HCT116 (cell line): Measurements from ENCODE around the gene KRTAP13-1. TPM values are rescaled to one million over a fixed set of nuclear protein-coding genes. Genes with fewer than 3 reads are reported as not detected.

ENCODE experiments used
- ATAC-seq: fragments of 200-7000 bp; cut with Tn5 transposase; 2 replicates; pipeline ENCODE4 v1.9.1; 2020; ENCODE audit warnings: mild to moderate bottlenecking, moderate library complexity
- BruUV-seq: library from RNA; stranded (reverse); fragments of 400-500 nt; replicated peaks from 2 replicates; lab custom pipeline; 2021; lab: Mats Ljungman, UMichigan
- CTCF ChIA-PET: fragments of 300-600 bp; sonication (Branson Sonifier 250); formaldehyde crosslinking; loops from one replicate; lab custom pipeline; 2021; ENCODE audit warnings: antibody characterized with exemption; lab: Charles Lee
- POLR2A ChIA-PET: fragments of 300-600, 350-600 bp; sonication (Branson Sonifier 250); formaldehyde crosslinking; loops from one replicate; lab custom pipeline; 2021; ENCODE audit warnings: antibody characterized with exemption; lab: Charles Lee
- RAD21 ChIA-PET, 2 experiments: fragments of 300-600 bp; sonication (Branson Sonifier 250); formaldehyde crosslinking; loops; one replicate each; lab custom pipeline; 2023; ENCODE audit warnings: low total read pairs in 2 of 2; ENCODE audit not compliant: uncharacterized antibody in 2 of 2, unreplicated experiment in 2 of 2, low non-redundant PET in 1 of 2; lab: Charles Lee
- DNase-seq: peaks from one replicate; pipeline ENCODE4 v3.0.0-alpha.2; 2010; ENCODE audit warnings: low read depth, low spot score
- H2AFZ ChIP-seq: fragments of 200-600 bp; shearing (Covaris generic), sonication (generic); 2 replicates; pipeline ENCODE4 v1.6.1; 2017; ENCODE audit warnings: low read depth, mixed run types, mixed read lengths, antibody characterized with exemption, low read length; ENCODE audit not compliant: poor library complexity, severe bottlenecking
- H3K27ac ChIP-seq: 2 replicates; pipeline ENCODE4 v1.5.1; 2012; ENCODE audit warnings: low read depth, low read length
- H3K27me3 ChIP-seq: fragments of 200-600 bp; sonication (generic); 2 replicates; pipeline ENCODE4 v1.6.1; 2016; ENCODE audit warnings: mixed run types, low read length, mixed read lengths; ENCODE audit not compliant: insufficient read depth
- H3K36me3 ChIP-seq, 2 experiments: fragments of 200-500 bp in 1 of 2; fragments of 200-600 bp in 1 of 2; sonication (Bioruptor generic) in 1 of 2; sonication (generic) in 1 of 2; 2 replicates each; pipeline versions ENCODE4 v1.5.1 to v1.6.1; 2014 to 2016; ENCODE audit warnings: low read length in 2 of 2, inconsistent platforms in 1 of 2, mixed read lengths in 1 of 2, mixed run types in 1 of 2; ENCODE audit not compliant: insufficient read depth in 2 of 2, control insufficient read depth in 1 of 2
- H3K4me1 ChIP-seq, 2 experiments: fragments of 200-600 bp in 1 of 2; sonication (generic) in 1 of 2; 2 replicates each; pipeline versions ENCODE4 v1.5.1 to v1.6.1; 2012 to 2017; ENCODE audit warnings: low read length in 2 of 2, inconsistent platforms in 1 of 2, mild to moderate bottlenecking in 1 of 2, mixed read lengths in 1 of 2, mixed run types in 1 of 2, moderate library complexity in 1 of 2; ENCODE audit not compliant: insufficient read depth in 2 of 2, control insufficient read depth in 1 of 2
- H3K4me2 ChIP-seq: fragments of 200-600 bp; sonication (generic); 2 replicates; pipeline ENCODE4 v1.6.1; 2017; ENCODE audit warnings: mixed run types, low read length, mixed read lengths
- H3K4me3 ChIP-seq, 2 experiments: fragments of 200-600 bp in 1 of 2; sonication (generic) in 1 of 2; replicated peaks in 1 of 2; 2 replicates each; pipeline ENCODE4 v1.5.1; 2011 to 2016; ENCODE audit warnings: low read length in 2 of 2, control low read depth in 1 of 2, low read depth in 1 of 2, mild to moderate bottlenecking in 1 of 2, mixed read lengths in 1 of 2, mixed run types in 1 of 2
- H3K79me2 ChIP-seq: fragments of 200-600 bp; sonication (generic); 2 replicates; pipeline ENCODE4 v1.6.1; 2017; ENCODE audit warnings: mild to moderate bottlenecking, mixed run types, low read length, moderate library complexity, mixed read lengths; ENCODE audit not compliant: insufficient read depth
- H3K9ac ChIP-seq: fragments of 200-600 bp; sonication (generic); 2 replicates; pipeline ENCODE4 v1.6.1; 2016; ENCODE audit warnings: low read length, mixed read lengths
- H3K9me2 ChIP-seq: fragments of 200-600 bp; sonication (generic), shearing (Covaris generic); 2 replicates; pipeline ENCODE4 v1.6.1; 2017; ENCODE audit warnings: mixed run types, mild to moderate bottlenecking, moderate library complexity; ENCODE audit not compliant: insufficient read depth
- H3K9me3 ChIP-seq, 2 experiments: fragments of 200-500 bp in 1 of 2; fragments of 200-600 bp in 1 of 2; sonication (Bioruptor generic) in 1 of 2; sonication (generic) in 1 of 2; 2 replicates each; pipeline ENCODE4 v1.6.1; 2014 to 2017; ENCODE audit warnings: low read length in 2 of 2, mixed read lengths in 2 of 2, inconsistent platforms in 1 of 2, low read depth in 1 of 2, mild to moderate bottlenecking in 1 of 2, mixed run types in 1 of 2, moderate library complexity in 1 of 2; ENCODE audit not compliant: control insufficient read depth in 1 of 2, insufficient read depth in 1 of 2
- H4K20me1 ChIP-seq: fragments of 200-600 bp; sonication (generic), shearing (Covaris generic); 2 replicates; pipeline ENCODE4 v1.6.1; 2017; ENCODE audit warnings: mixed run types, mild to moderate bottlenecking, moderate library complexity; ENCODE audit not compliant: insufficient read depth
- MAX ChIP-seq: IDR thresholded peaks from 2 replicates; pipeline ENCODE4 v1.6.1; 2012
- SRF ChIP-seq: IDR thresholded peaks from 2 replicates; pipeline ENCODE4 v1.6.1; 2012; ENCODE audit warnings: low read depth
- YY1 ChIP-seq: IDR thresholded peaks from 2 replicates; pipeline ENCODE4 v1.6.1; 2011; ENCODE audit warnings: low read length, low read depth, moderate library complexity, mild to moderate bottlenecking; ENCODE audit not compliant: insufficient replicate concordance; ENCODE audit errors: extremely low read depth
- ZBTB33 ChIP-seq: IDR thresholded peaks from 2 replicates; pipeline ENCODE4 v1.6.1; 2011; ENCODE audit warnings: mild to moderate bottlenecking, low read length, moderate library complexity; ENCODE audit not compliant: insufficient replicate concordance; ENCODE audit errors: extremely low read depth
- intact Hi-C: fragments of 100-400 bp; cut with micrococcal nuclease; formaldehyde crosslinking; loops from 2 replicates; pipeline ENCODE4 v1.10.0; 2022
- microRNA-seq: library from miRNA; unstranded; fragments of <30 nt; microRNA quantifications from one replicate; pipeline ENCODE4, GENCODE V29; 2016; ENCODE audit warnings: borderline number of aligned reads
- total RNA-seq: library from RNA; stranded (reverse); gene quantifications from one replicate; pipeline ENCODE4 v1.2.1, GENCODE V29; 2021; ENCODE audit not compliant: unreplicated experiment

KRTAP13-1 gene
- total RNA-seq, 1 experiment from 2014 or later = not detected

GRCh38 chr21:30444204-30444603, 48.4 kb downstream of the KRTAP13-1 start:
- Histone ChIP-seq H3K27ac (no peak overlapping the region), H3K9ac (no peak overlapping the region), H3K36me3 (no peaks in the 10 kb centered on the region), H3K4me1 (no peaks in the 10 kb centered on the region), H3K27me3 (no peaks in the 10 kb centered on the region), H4K20me1 (no peaks in the 10 kb centered on the region), H2AFZ (no peak overlapping the region), H3K9me3 (peaks cover 18 to 25% of the 10 kb centered on the region in 2 experiments; a peak in 2 of 4 replicates), H3K9me2 (no peaks in the 10 kb centered on the region), H3K4me2 (no peak overlapping the region)
- ChIA-PET CTCF (no interaction called here), RAD21 (no interaction called here)
- TF ChIP-seq MAX = no peak
- TF ChIP-seq ZBTB33 = no peak
- no peak for TF ChIP-seq SRF
- no peak for TF ChIP-seq YY1
- TF ChIP-seq, all 23 proteins: peak for 0
- POLR2A ChIA-PET = no interaction called here
- no TSS peak for BruUV-seq
- intact Hi-C loops = no loop called here
- H3K79me2 ChIP-seq = no peaks in the 10 kb centered on the region
- H3K4me3 ChIP-seq = no peak overlapping the region
- DNase-seq (no peak), ATAC-seq (no peak)

Small RNA genes within 50 kb of the gene (microRNA-seq; reads per million reads assigned to microRNA genes)
- not detected for gene MIR4327

Other genes starting within 250 kb of the KRTAP13-1 start
- not detected for gene CLDN17, start 229.2 kb upstream of the KRTAP13-1 start, total RNA-seq
- not detected for gene CLDN8, start 179.9 kb upstream of the KRTAP13-1 start, total RNA-seq
- gene KRTAP24-1, start 113.1 kb upstream of the KRTAP13-1 start, total RNA-seq = not detected
- gene KRTAP25-1, start 106.5 kb upstream of the KRTAP13-1 start, total RNA-seq = not detected
- not detected for gene KRTAP26-1, start 75.7 kb upstream of the KRTAP13-1 start, total RNA-seq
- not detected for gene KRTAP27-1, start 58.3 kb upstream of the KRTAP13-1 start, total RNA-seq
- not detected for gene KRTAP23-1, start 47.4 kb upstream of the KRTAP13-1 start, total RNA-seq
- gene KRTAP13-2, start 23.8 kb upstream of the KRTAP13-1 start, total RNA-seq = not detected
- not detected for gene KRTAP13-3, start 29.9 kb downstream of the KRTAP13-1 start, total RNA-seq
- not detected for gene KRTAP13-4, start 34.2 kb downstream of the KRTAP13-1 start, total RNA-seq
- gene KRTAP15-1, start 44.2 kb downstream of the KRTAP13-1 start, total RNA-seq = not detected
- not detected for gene KRTAP19-1, start 84.3 kb downstream of the KRTAP13-1 start, total RNA-seq
- gene KRTAP19-2, start 91.4 kb downstream of the KRTAP13-1 start, total RNA-seq = not detected
- not detected for gene KRTAP19-3, start 96.0 kb downstream of the KRTAP13-1 start, total RNA-seq
- gene KRTAP19-4, start 101.1 kb downstream of the KRTAP13-1 start, total RNA-seq = not detected
- not detected for gene KRTAP19-5, start 106.1 kb downstream of the KRTAP13-1 start, total RNA-seq
- gene KRTAP19-6, start 145.8 kb downstream of the KRTAP13-1 start, total RNA-seq = not detected
- not detected for gene KRTAP19-7, start 165.3 kb downstream of the KRTAP13-1 start, total RNA-seq
- gene KRTAP22-2, start 194.4 kb downstream of the KRTAP13-1 start, total RNA-seq = not detected
- not detected for gene KRTAP6-3, start 196.4 kb downstream of the KRTAP13-1 start, total RNA-seq
- not detected for gene KRTAP6-2, start 202.9 kb downstream of the KRTAP13-1 start, total RNA-seq
- gene KRTAP22-1, start 205.1 kb downstream of the KRTAP13-1 start, total RNA-seq = not detected
- gene KRTAP6-1, start 217.9 kb downstream of the KRTAP13-1 start, total RNA-seq = not detected
- not detected for gene KRTAP20-1, start 220.4 kb downstream of the KRTAP13-1 start, total RNA-seq
- not detected for gene KRTAP20-4, start 224.6 kb downstream of the KRTAP13-1 start, total RNA-seq
- gene KRTAP20-2, start 239.2 kb downstream of the KRTAP13-1 start, total RNA-seq = not detected
- gene KRTAP20-3, start 246.8 kb downstream of the KRTAP13-1 start, total RNA-seq = not detected